GM18867 (cell line): ENCODE results near the gene AFF4.

ENCODE experiments used
- ATAC-seq: cut with Tn5 transposase; IDR thresholded peaks from one replicate; pipeline ENCODE4 v1.9.1; 2021; ENCODE audit warnings: mild to moderate bottlenecking, moderate library complexity; ENCODE audit not compliant: unreplicated experiment

Gene AFF4

DNA sequence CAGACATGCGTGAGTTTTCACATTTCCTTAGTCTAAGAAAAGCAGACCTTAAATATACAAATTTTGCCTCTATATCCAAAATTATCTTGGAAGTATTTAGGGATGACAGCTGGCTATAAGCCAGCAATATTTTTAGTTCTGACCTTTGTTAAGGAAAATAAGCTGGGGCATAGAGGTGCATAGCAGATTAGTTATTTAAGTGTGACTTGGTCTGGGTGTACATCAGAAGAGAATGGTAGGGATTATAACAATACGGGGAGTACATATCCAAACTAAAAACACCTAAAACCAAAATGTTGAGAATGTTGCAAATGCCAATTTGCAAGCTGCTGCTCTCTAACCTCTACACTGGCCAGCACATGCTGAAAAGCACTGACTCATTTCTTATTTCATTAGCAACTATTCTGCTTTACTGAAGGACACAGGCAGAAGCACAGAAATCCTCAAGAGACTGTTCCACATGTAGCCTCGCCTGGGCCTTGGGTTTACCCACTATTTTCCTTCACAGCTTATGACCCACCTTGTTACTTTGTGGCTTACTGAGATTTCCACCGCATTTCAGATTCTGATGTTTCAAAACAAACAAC, 67.6 kb downstream of the AFF4 start:
- no peak for ATAC-seq

DNA sequence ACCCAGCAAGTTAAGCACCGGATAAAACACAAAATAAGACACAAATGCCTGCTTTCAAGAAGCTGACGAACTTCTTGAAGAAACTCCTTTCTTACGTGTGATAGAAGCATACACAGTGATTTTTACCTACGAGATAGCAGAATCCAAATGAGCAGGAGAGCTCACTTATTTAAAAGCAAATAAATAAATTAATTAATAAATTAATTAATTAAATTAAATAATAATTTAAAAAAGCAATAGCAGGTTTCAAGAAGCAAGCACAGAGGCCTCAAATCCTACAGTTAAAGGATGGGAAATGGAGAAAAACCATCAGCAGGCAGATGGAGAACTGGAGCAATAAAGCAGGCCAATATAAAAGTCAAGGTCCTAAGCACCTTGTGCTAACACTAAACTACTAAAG, 72.6 kb downstream of the AFF4 start:
- no peak for ATAC-seq

DNA sequence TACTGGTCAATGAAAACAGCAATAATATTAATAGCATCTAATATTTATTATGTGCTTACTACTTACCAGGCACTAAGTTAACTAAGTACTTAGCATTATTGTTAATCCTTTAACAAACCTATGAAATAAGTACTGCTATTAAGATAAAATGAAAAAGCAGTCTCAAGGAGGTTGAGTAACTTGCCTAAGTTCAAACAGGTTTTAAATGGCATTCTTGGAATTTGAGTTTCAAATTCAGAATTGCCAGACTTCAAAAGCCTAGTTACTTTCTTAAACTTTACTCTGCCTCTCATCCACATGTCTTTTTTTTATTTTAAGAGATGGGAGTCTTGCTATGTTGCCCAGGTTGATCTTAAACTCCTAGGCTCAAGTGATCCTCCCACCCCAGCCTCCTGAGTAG, 73.9 kb downstream of the AFF4 start:
- no peak for ATAC-seq

DNA sequence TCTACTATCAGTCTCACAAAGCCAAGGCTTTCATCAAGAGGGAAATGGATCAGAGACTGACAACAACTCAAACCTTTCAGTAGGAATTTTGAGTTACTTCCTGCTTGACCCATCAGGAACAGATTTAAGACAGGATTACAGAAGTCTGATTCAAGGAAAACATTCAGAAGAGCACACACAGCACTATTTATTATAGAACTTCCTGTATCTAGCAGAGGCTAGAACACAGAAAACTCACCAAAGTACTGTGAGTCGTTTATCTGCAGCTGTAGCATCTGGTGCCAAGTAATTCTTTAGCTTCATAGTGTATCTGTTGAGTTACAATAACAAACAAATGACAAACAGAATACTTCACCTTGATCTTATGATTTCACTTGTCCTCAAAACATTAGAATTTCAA, 76.2 kb downstream of the AFF4 start:
- no peak for ATAC-seq

DNA sequence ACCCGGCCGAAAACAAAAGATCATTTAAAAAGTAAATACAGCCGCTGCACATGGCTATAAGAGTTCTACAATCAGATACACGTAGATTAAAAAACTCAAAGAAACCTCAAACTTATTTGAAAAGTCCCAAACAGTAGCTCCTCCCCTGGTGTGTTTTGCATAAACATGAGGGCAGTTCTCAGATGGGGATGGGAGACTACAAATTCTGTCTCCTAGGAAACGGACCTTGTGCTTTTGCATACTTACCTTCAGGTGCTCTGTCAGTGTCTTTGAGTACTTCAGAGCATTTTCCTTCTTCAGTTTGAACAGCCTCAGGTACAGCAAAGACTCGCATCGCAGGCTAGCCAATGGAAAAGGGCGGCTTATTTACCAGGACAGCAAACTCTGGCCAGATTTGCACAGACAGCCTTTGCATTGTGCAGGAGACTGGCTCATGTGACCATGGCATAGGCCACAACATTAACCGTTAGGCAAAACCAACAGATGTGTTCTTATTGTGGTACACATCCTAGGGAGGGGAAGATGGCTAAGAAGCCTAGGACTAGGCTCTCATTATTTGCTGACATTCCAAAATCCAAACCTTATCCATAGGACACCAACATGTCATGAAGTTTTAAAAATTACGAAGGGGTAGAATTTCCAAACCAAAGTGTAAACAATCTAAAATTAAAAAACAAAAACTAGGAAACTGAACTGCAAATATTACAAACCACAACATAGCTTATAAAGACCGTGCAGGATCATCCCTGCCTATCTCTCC, 77.2 kb downstream of the AFF4 start:
- no peak for ATAC-seq

DNA sequence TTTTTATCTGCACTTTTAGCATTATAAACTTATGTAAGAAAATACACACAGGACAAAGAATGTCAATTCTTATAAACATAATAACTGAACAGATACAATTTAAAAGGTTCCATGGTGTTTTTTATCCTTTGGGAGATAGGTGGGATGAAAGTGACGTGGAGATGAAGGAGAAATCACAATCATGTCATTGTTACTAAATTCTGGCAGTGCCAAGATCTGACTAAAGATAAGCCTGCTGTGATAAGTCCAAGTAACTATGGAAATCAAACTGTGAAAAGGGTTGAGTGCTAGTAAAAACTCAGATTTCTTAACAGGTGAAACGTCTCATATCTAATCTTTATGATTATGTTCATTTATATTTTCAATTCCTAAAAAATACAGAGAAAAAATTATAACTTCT, 78.9 kb downstream of the AFF4 start:
- ATAC-seq = no peak

DNA sequence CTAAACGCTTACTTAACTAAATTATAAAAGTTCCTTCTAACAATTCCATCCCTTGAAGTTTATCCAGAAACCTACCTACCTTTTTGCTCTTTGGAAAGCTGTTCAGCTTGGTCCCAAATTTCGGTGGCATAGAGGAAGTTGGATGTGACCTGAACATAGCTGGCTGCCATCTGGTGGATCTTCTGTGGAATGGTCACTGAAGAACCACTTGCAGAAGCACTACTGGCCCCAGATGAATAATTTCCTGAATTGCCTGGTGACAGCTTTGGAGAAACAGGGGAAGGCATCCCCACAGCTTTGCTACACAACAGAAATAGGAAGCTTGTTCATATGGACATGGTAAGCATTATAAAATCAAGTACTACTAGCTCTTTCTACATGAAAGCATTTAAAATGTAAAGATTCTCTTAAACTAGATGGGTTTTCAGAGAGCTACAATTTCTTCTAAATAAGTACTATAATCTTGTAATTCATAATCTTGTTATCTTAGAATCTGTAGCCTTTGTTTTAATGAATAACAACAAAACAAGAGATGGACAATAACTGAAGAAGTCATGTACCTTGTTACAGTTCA, 80.1 kb downstream of the AFF4 start:
- ATAC-seq = peak; percentile 57

DNA sequence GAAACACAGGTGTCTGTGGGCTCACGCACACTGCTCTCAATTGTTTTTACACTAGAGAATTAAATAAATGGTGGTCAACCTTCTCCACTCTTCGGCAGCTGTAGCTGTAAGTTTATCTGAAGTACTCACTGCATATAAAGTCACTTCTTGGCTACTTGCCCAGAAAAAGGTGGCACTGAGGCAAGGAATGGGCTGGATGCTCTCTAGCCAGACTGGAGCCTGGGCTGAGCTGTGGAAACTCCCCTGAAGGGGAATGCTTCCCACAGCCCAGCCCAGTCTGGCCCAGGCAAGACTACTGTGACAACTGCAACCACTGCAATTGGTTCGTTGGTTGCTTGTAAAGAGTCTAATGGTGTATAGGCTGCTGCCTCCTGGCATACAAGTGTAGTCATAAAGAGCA, 85.5 kb downstream of the AFF4 start:
- ATAC-seq = no peak

DNA sequence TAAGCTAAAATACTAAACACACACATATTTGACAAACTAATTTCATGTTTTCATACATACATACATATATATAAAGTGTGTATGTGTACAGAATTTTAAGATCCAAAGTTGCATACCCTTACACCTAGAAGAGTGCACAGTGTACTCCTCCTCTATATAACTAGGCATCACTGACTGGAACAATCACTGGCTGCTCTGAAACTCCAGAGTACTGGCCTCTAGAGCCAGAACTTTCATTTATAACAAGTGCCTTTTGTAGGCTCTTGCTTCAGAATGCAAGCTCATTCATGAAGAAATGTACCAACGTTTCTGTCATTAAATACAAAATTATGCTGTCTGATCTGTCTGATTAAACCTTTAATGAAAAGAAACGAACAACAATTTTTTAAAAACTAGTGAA, 86.0 kb downstream of the AFF4 start:
- no peak for ATAC-seq

DNA sequence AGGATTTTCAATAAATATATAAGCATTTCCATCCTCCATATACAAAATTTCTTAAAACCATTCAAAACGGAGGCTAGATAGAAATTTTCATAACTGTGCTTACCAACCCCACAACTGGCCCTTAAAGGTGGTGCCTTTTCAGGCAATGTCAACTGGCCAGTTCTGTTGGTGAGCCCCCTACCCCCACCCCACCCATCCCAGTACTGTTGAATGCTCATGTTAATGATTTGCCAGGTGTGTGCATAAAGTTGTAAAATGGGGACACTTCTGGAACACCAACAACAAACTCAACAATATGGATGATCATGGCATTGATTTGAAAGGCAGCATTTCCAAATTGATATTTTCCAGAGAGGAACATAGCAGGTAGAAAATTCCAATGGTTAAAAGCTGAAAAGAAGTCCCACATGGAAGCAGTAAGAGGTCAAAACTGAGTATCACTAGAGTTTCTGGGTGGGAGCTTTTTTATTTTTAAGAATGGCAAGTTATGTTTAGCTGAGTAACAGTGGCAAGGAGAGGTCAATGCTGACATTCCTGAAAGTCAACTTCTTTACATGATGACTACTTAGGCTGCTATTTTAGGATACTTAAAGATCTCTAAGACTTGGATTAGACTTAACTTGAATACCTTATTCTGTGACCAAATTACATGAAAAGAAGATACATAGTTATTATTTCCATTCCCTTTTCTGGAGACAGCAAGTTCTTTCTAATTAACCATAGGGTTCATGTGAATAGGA, 87.2 kb downstream of the AFF4 start:
- no peak for ATAC-seq

DNA sequence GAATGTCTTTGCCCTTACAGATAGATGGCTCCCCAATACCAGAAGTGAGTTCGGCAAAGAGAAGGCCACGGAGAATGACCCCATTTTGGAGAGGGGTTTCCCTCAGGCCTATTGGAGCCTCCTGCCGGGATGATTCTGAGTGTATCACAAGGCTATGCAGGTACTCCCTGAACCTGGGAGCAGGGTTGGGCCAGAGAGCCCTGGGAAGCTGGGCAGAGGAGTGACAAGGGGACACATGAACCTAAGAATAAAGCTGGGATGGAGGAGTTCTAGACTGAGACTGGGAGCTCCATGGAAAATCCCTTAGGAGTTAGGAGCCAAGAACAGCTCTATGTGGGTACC, 89.5 kb downstream of the AFF4 start:
- ATAC-seq = no peak

DNA sequence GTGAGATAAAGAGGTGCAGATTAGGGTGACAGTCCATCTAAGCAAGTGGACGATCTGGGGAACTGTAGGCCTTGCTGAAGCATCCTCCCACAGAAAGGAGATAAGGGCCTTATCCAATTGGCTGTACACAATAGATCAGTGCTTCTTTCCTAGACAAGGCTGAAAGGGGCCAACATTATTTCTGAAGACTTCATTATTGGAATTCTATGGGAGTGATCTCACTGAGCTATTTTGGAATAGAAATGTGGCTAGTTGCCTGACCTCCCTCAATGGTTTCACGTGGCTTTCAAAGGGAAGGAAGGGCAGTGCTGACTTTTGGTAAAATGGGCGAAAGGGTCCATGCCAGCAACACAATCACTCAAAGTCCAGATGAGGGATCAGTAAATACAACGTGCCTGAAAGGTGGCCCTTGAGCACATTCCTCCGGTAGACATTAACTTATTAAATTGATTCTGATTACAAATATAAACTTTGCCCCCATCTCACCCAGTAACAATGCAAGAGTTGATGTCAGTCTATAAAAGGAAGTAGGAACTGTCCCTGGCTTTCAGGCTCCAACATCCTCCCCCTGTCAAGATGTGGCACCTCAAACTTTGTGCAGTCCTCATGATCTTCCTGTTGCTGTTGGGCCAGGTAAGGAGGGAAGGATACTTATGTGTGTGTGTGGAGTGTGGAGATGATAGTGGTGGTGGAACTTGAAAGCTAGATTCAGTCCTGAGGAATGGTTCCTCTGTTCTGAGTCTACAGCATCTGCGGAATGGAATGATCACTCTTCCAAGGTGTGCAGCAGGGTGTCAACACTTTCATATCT, 90.1 kb downstream of the AFF4 start, which contains the start of gene LEAP2:
TSS of gene LEAP2 (plus strand) at position 550 of the 811 bp plus-strand sequence. CDS start at position 577, 27 bp downstream.
- ATAC-seq = no peak

DNA sequence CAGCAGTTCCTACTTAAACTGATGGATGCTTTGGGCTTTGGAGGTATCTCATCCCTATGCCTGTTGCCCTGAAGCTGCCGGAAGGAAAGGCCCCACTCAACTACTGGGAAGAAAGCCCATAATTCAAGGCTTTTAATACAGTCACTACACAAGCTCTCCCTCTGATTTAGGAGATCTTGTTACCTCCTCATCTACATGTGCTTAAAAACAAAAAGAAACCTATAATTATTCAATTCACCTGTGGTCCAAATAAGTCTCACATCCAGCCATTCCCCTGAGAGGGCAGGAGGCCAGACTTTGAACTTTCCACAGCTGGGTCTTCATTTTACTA, 90.7 kb downstream of the AFF4 start:
- no peak for ATAC-seq

DNA sequence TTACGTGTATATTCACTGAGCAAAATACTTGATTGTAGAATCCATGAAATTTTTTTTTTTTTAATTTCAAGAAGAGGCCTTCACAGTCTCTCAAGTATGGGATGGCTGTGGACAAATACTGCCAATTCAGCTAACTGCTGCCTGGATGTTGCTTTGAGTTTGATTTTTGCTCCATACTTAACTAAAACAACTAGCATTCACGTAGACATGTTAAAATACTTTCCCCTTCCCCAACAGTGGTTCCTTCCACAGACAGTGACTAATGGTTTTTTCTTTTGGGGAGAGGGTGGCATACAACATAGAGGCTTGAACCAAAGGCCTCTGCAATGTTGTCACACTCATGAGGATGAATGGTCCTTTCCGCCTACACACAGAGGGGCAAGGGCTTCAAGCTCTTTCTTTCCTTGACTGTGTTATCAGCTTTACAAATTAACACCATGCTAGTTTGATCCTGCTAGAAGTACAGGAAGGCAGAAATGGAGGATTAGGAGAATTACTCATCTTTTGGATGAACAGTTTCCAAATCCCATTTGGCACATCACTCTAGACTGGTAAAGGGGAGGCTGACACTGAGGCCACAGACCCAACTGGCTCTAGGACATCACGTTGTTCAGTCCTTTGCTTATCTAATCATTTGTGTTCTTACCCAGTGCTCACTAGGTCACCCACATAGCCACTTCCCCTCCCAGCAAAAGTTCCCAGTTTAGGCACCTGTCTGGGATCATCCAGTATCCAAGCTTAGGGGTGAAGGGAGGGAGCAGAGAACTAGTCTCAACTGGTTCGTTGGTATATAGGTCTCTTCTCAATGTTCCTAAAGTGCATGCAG, 91.8 kb downstream of the AFF4 start:
- no peak for ATAC-seq

DNA sequence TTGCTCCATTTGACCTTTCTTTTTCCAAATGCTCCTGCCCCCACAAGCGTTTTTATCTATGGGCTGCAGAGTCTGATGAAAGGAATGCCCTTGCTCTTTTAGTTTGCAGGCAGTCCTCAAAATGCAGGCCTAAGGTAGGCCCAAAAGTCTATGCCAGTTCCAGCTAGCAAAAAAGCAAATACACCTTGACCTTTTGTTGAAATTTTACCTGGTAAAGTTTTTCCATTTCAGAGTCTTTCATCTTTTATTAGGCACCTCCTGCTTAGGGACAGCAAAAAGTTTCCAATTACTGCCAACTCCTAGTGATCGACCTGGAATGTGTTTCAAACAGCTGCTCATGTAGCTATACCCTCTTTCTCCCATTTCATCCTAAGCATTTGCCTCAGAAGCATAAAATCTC, 92.6 kb downstream of the AFF4 start:
- ATAC-seq = no peak

DNA sequence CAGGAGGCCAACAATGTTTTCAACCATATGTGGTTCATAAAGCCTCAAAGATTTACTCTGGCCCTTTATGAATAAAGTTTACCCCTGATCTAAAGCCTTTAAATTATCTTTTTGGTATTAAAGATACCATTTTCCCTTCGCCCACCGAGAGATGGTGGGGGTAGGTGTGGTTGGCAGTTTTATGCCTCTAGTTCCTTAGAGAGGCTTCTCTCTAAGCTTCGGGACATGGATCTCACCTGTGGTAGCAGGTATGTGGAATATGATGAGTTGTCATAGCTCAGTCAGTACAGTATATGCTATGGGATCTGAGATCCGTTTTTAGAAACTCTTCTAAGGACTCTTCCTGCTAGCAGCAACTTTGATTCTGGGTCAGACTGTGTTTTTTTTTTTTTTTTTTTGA, 94.7 kb downstream of the AFF4 start:
- ATAC-seq = no peak

DNA sequence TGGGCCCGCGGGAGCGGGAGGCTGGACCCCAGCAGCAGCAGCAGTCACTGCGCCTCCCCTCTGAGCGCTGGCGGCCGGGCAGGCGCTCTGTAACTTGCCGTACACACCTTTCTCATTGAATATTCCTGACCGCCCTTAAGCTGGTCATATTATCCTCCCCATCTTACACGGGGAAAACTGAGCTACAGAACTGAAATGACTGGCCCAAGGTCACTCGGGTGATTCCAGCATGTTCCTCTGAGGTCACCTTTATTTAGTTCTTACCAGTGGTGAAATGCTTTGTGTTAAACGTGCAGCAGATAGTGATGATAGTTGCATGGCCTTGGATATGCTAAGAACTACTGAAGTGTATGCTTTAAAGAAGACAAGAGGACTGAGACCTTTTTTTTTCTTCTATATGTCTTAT, 96.4 kb downstream of the AFF4 start:
- ATAC-seq = no peak

DNA sequence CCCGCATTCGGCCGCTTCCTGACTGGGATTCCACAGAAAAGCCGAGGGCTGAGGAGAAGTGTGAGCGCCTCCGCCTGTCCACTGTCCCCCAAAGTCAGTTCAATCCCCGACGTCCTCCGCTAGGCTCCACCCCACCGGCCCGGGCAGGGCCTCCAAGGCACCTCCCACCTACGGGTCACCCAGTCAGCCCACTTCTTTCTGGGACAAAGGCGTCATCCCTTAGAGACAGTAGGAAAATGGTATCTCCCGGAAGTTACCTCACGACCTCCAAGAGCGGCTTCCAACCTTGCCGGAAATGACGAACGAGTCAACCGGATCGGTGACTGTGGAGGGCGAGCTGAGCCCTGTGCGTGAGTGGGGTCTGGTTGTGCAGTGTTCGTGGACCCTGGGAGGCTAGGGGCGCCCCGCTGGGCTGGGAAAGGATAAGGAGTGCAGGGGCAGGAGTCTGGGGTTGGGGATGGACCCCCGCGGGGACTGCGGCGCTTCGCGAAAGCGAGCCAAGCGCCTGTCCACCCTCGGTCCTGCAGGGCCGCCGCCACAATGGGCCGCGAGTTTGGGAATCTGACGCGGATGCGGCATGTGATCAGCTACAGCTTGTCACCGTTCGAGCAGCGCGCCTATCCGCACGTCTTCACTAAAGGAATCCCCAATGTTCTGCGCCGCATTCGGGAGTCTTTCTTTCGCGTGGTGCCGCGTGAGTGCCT, 96.9 kb downstream of the AFF4 start, which contains the start of the genes GDF9 and UQCRQ:
TSS of gene GDF9 (minus strand) at position 128 of the 704 bp plus-strand sequence. CDS start 1,936 bp downstream, outside the sequence.
TSS of gene UQCRQ (plus strand) at position 301 of the 704 bp plus-strand sequence. CDS start at position 541, 240 bp downstream.
- ATAC-seq = peak; percentile 98

DNA sequence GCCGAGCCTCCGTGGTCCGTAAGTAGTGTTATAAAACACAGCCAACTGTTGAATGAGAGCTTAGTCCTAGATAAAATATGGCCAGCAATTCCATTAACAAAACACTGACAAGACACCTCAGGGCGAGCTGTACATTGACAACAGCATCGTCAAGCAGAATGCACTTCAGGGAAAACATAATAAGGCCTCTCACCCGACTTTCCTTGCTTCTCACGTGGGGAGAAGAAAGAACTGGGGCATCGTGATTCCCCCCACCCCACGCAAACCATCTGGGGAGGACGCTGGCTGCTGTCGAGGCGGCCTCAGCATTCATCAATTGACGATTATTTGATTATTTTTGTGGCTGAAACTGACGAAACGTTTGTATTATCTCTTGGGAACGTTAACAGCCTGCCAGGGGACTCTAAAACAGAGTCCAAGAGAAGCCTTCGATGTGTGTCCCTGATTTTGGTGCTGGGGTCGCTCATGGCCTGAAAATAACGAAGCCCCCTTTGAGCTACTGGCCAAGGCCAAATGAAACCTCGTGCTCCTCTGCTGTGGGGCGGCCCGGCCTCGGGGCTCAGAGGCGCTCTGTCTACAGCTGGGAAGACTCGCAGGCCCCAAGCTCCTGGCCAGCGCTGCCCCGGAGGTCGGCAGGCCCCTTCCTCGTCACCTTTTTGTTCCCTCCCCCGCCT, 97.6 kb downstream of the AFF4 start:
- ATAC-seq = peak; percentile 25
